GM18870 (cell line): ENCODE data around the gene GPR179.
"Not testable (repeated sequence)": the region's sequence is repeated elsewhere in the genome, so short reads cannot be mapped to it uniquely, and the experiment has no call there.

Experiments used
- ATAC-seq: cut with Tn5 transposase; IDR thresholded peaks from one replicate; pipeline ENCODE4 v1.9.1; 2021; ENCODE audit warnings: moderate library complexity; ENCODE audit not compliant: unreplicated experiment

GPR179 gene

GRCh38 chr17:38325221-38325851, 18.4 kb downstream of the GPR179 start:
- ATAC-seq = no peak

DNA sequence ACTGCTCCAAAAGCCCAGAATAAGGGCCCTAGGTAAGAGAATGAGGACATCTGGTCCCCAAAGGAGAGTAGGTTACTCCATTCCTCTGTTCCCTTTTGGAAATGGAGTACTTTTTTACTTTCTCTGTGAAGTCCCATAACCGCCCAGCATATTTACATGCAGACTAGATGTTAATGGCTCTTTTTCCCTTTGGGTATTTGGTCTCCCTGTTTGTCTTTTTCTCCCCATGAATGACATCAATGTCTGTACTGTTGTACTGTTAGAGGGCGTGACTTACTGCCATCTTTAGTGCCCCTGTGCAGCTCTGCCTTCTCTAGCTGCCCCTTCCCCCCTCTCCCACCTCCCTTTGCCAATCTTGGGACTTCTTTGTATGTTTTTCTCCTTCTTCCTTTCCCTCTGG, 19.0 kb downstream of the GPR179 start:
- no peak for ATAC-seq

DNA sequence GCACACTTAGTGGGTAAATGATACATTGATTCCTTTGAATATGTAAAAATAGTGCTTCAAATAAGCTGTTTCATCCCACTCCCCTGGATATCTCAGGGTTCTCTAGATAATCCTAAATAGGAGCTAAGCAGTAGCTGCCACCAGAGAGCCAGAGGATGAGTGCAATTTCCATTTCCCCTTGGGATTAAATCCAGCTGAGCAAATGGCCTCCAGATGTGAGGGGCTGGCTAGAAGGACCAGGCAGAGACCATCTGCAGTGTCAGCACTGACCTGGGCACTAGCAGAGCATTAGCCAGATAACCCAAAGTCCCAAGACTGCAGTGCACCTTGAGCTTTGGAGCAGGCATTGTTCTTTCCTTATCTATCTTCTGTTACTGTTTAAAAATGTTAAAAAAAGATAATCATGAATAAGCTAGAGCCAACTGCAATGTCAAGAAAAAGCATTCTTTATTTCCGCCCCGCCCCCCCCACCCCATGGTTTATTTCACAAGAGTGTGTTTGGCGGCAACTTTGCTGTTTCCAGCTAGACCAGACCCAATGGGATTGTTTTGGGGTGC, 19.5 kb downstream of the GPR179 start:
- ATAC-seq = no peak

- no peak for ATAC-seq
Measured at GRCh38 chr17:38322897-38323296, 20.9 kb downstream of the GPR179 start.

GRCh38 chr17:38322156-38322779, 21.5 kb downstream of the GPR179 start:
- ATAC-seq = no peak

DNA sequence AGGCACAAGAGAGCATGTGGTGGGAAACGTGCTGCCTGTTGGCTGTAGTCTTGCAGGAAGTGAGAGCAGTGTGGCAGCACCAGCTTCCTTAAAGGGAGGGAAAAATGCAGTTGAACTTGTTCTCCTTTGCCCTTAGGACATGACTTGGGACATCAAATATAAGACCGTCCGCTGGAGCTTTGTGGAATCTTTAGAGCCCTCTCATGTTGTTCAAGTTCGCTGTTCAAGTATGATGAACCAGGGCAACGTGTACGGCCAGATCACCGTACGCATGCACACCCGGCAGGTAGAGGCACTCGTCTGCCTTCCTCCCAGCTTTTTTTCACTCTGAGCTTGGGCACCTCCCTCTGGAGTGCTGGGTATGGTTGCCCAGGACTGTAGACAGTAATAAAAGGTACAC, 23.3 kb downstream of the GPR179 start:
- ATAC-seq = no peak

DNA sequence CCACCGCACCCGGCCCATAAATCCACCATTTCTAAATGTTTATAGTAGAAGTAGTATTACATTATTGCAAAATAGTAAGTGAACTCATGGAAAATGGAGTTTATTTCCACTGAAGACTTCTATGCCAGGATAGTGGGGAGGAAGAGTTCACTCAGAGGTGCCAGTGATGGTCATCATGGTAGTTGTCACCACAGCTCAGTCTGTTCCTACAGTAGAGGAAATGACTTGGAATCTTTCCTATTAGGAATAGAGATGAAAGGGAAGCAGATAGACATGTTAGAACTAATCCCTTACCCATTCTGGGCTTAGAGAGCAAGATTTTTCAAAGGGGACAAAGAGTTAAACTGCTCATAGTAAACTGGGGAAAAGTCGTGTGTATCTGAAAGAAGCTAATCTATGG, 26.7 kb downstream of the GPR179 start:
- no peak for ATAC-seq

- no peak for ATAC-seq
Measured at GRCh38 chr17:38315497-38315896, 28.3 kb downstream of the GPR179 start.

GRCh38 chr17:38296834-38297517, 46.8 kb downstream of the GPR179 start, which contains the start of gene MRPL45:
Gene MRPL45 (plus strand): TSS chr17:38297168. CDS start chr17:38297184, 16 bp downstream.
- ATAC-seq = peak; percentile 90

DNA sequence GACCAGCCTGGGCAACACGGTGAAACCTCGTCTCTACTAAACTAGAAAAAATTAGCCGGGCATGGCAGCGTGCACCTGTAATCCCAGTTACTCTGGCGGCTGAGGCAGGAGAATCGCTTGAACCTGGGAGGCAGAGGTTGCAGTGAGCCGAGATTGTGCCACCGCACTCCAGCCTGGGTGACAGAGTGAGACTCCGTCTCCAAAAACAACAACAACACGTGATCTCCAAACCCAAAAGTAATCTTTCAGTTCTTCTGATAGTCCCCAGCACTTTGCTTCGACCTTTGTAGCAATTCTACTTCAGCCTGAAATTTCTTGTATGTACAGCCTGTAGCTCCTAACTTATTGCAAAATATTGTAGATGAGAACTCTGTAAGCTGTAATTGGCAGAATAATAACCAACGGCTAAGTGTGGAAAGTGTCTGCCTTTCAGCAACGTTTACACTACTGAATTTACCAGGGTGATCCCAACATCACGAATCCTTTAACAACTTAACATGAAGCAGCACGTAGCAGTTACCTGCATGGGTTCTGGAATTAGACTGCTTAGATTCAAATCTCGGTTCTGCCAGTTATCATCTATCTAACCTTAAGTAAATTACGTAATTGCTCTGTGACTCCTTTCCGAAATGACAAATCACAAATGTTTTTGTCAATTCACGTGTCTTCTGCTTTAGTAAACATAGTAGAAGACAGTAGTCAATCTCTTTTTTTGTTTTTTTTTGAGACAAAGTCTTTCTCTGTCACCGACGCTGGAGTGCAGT, 48.0 kb downstream of the GPR179 start:
- not testable (repeated sequence) for ATAC-seq

DNA sequence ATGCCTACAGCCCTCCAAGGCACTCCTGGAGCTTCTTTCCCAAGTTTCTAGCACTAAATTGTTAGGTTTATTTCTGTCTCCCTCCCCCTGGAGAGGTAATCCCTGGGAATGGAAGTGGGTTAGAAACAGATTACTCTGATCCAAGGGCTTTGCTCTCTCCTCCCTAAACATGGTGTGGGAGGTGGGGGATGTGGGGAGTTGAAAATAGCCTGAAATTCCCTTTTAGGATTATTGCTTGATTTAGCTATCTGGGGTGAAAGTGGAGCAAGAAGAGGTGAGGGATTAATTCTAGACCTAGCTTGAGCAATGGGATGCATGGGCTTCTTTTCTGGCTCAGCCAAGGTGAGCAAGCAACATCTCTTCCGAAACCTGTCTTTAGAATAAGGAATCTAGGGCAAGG, 54.0 kb downstream of the GPR179 start:
- not testable (repeated sequence) for ATAC-seq

DNA sequence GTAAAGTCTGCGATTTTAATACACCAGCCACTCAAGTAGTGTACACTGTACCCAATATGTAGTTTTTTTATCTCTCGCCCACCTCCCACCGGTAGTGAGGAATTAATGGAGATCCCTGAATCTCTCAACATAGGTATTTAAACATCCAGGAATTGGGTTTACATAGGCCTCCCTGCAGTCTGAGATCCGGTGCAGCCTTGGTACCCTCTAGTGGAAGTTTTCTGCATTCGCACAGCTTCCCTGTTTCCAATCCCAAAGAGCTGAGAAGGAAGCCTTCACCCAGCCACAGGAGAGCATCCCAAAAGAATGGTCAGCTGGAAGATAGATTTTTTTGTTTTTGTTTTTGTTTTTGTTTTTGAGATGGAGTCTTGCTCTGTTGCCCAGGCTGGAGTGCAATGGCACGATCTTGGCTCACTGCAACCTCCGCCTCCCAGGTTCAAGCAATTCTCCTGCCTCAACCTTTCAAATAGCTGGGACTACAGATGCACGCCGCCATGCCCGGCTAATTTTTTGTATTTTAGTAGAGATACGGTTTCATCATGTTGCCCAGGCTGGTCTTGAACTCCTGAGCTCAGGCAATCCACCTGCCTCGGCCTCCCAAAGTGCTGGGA, 55.4 kb downstream of the GPR179 start:
- ATAC-seq = not testable (repeated sequence)

GRCh38 chr17:38286501-38287091, 57.2 kb downstream of the GPR179 start:
- ATAC-seq = peak; percentile 51

GRCh38 chr17:38285994-38286393, 57.8 kb downstream of the GPR179 start:
- ATAC-seq = peak; percentile 6
